HepG2 (cell line): ENCODE data around the gene EHD1. TPM values are rescaled to one million over a fixed set of nuclear protein-coding genes. Genes with fewer than 3 reads are reported as not detected.

Experiments
- CENPBD1 ChIP-seq: sonication (generic); formaldehyde crosslinking; IDR thresholded peaks from 2 replicates; pipeline ENCODE4 v1.8.0; 2022; ENCODE audit warnings: missing genetic modification reagents, low read depth, mild to moderate bottlenecking, borderline replicate concordance
- CHCHD3 ChIP-seq: sonication (generic); formaldehyde crosslinking; IDR thresholded peaks from 2 replicates; pipeline ENCODE4 v1.8.0; 2022; ENCODE audit warnings: mild to moderate bottlenecking, missing genetic modification reagents, moderate library complexity
- DMTF1 ChIP-seq: sonication (generic); formaldehyde crosslinking; IDR thresholded peaks from 2 replicates; pipeline ENCODE4 v1.4.0; 2020; ENCODE audit warnings: mild to moderate bottlenecking, missing genetic modification reagents
- KAT7 ChIP-seq: IDR thresholded peaks from 2 replicates; pipeline ENCODE4 v1.6.1; 2018; ENCODE audit warnings: borderline replicate concordance, missing compliant biosample characterization
- KDM5B ChIP-seq: sonication (generic); formaldehyde crosslinking; IDR thresholded peaks from 2 replicates; pipeline ENCODE4 v1.4.0; 2020; ENCODE audit warnings: missing genetic modification reagents, mild to moderate bottlenecking, borderline replicate concordance
- KLF6 ChIP-seq: IDR thresholded peaks from 2 replicates; pipeline ENCODE4 v1.8.0; 2016; ENCODE audit warnings: missing biosample characterization, missing genetic modification reagents
- MBNL3 ChIP-seq: fragments of 250-450 bp; sonication (Bioruptor Pico); conservative IDR thresholded peaks from 2 replicates; pipeline ENCODE4 v1.8.0; 2022; ENCODE audit warnings: mild to moderate bottlenecking, inconsistent platforms
- NFRKB ChIP-seq: fragments of 450-650 bp; IDR thresholded peaks from 2 replicates; pipeline ENCODE4 v1.6.1; 2017
- POLR2AphosphoS5 ChIP-seq: IDR thresholded peaks from 2 replicates; pipeline ENCODE4 v1.6.1; 2012; ENCODE audit warnings: low read depth, low read length
- RXRB ChIP-seq: IDR thresholded peaks from 2 replicates; pipeline ENCODE4 v1.6.1; 2016; ENCODE audit warnings: borderline replicate concordance, missing genetic modification reagents, missing compliant biosample characterization
- ZNF274 ChIP-seq: sonication (generic); formaldehyde crosslinking; IDR thresholded peaks from 2 replicates; pipeline ENCODE4 v1.5.1; 2020; ENCODE audit warnings: mild to moderate bottlenecking, missing genetic modification reagents
- ZNF619 ChIP-seq: sonication (generic); formaldehyde crosslinking; IDR thresholded peaks from 2 replicates; pipeline ENCODE4 v1.4.0; 2020; ENCODE audit warnings: mild to moderate bottlenecking, missing genetic modification reagents
- ZNF768 ChIP-seq: sonication (generic); formaldehyde crosslinking; IDR thresholded peaks from 2 replicates; pipeline ENCODE4 v1.4.0; 2020; ENCODE audit warnings: missing genetic modification reagents
- ZNF780A ChIP-seq: sonication (generic); formaldehyde crosslinking; IDR thresholded peaks from 2 replicates; pipeline ENCODE4 v1.8.0; 2022; ENCODE audit warnings: mild to moderate bottlenecking, missing genetic modification reagents, moderate library complexity
- polyA plus RNA-seq, 8 experiments: library from polyadenylated mRNA; depleted of rRNA in 3 of 8; stranded (reverse) in 7 of 8; unstranded in 1 of 8; fragments of >200 nt; fragmentation: Illumina TruSeq in 4 of 8; extraction: Trizol in 4 of 8; gene quantifications; 2 replicates each; pipeline versions ENCODE4 v1.2.1 to v1.2.3, GENCODE V29; 2011 to 2016; ENCODE audit warnings: low read depth in 4 of 8, missing spikeins in 1 of 8, mixed read lengths in 1 of 8; ENCODE audit not compliant: insufficient read depth in 1 of 8
- total RNA-seq, 5 experiments: library from RNA; depleted of rRNA; stranded (reverse); fragments of >200 nt; fragmentation: Illumina TruSeq; extraction: Trizol; gene quantifications; 2 replicates each; pipeline ENCODE4 v1.2.3, GENCODE V29; 2016; ENCODE audit warnings: low read depth in 1 of 5
- TF ChIP-seq, protein P1 (sequence below): sonication (generic); formaldehyde crosslinking; IDR thresholded peaks from 2 replicates; pipeline ENCODE4 v1.4.0; 2020; ENCODE audit warnings: missing genetic modification reagents
- TF ChIP-seq, protein P2 (sequence below): sonication (generic); formaldehyde crosslinking; IDR thresholded peaks from 2 replicates; pipeline ENCODE4 v1.4.0; 2020; ENCODE audit warnings: missing genetic modification reagents, borderline replicate concordance
- TF ChIP-seq, protein P3 (sequence below): sonication (generic); formaldehyde crosslinking; IDR thresholded peaks from 2 replicates; pipeline ENCODE4 v1.5.0; 2020; ENCODE audit warnings: mild to moderate bottlenecking, missing genetic modification reagents

The EHD1 gene
- total and polyA plus RNA-seq, 2 of the 13 experiments (the other 11 are each of a cell fraction or from before 2014, with no cell fraction given): 23.6 to 26.6 TPM

DNA sequence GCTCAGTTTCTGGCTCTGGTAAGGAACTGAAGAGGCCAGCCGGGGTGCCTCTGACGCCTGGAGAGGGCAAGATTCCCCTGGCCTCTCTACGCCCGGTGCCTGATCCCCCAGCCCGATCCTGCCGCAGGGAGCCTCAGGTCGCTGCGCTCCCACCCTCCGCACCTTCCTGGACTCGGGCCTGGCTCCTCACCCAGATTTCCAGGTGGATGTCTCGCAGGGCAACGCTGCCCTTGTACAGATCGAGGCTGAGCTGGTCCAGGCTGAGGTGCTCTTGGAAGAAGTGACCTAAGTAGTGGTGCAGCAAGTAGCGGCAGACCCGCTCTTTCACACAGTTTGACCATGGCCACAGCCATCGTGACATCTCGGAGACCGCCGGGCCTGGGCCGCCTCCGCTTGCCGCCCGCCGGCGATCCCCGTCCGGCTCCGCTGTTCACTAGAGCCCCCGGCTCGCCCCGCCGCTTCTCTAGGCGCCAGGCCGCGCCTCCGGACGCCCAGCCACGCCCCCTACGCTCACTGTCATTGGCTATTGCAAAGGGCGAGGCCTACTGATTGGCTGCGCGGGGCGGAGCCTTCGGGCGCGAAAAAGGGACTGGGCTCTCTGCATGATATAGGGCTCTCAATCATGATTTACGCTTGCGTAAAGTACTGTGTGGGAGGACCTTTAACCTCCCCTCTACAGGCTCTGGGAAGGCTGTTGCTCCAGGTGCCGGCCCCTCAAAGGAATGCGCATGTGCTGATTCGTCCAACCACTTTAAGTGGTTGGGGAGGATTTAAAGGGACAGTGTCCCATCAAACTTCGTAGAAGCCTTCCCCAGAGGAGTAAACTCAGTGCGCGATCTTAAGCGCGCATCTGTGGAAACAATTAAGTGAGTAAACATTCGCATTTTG is 38.6 kb upstream of the EHD1 start, which contains the start of gene ATG2A (continued):
- TF ChIP-seq, protein P1, sequence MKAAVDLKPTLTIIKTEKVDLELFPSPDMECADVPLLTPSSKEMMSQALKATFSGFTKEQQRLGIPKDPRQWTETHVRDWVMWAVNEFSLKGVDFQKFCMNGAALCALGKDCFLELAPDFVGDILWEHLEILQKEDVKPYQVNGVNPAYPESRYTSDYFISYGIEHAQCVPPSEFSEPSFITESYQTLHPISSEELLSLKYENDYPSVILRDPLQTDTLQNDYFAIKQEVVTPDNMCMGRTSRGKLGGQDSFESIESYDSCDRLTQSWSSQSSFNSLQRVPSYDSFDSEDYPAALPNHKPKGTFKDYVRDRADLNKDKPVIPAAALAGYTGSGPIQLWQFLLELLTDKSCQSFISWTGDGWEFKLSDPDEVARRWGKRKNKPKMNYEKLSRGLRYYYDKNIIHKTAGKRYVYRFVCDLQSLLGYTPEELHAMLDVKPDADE: no peak
- peak; percentile 67; the same call in 1 of the 2 replicates for TF ChIP-seq POLR2AphosphoS5
- TF ChIP-seq KLF6 (CRISPR knock-in tag): peak; percentile 74
- TF ChIP-seq, protein P2, sequence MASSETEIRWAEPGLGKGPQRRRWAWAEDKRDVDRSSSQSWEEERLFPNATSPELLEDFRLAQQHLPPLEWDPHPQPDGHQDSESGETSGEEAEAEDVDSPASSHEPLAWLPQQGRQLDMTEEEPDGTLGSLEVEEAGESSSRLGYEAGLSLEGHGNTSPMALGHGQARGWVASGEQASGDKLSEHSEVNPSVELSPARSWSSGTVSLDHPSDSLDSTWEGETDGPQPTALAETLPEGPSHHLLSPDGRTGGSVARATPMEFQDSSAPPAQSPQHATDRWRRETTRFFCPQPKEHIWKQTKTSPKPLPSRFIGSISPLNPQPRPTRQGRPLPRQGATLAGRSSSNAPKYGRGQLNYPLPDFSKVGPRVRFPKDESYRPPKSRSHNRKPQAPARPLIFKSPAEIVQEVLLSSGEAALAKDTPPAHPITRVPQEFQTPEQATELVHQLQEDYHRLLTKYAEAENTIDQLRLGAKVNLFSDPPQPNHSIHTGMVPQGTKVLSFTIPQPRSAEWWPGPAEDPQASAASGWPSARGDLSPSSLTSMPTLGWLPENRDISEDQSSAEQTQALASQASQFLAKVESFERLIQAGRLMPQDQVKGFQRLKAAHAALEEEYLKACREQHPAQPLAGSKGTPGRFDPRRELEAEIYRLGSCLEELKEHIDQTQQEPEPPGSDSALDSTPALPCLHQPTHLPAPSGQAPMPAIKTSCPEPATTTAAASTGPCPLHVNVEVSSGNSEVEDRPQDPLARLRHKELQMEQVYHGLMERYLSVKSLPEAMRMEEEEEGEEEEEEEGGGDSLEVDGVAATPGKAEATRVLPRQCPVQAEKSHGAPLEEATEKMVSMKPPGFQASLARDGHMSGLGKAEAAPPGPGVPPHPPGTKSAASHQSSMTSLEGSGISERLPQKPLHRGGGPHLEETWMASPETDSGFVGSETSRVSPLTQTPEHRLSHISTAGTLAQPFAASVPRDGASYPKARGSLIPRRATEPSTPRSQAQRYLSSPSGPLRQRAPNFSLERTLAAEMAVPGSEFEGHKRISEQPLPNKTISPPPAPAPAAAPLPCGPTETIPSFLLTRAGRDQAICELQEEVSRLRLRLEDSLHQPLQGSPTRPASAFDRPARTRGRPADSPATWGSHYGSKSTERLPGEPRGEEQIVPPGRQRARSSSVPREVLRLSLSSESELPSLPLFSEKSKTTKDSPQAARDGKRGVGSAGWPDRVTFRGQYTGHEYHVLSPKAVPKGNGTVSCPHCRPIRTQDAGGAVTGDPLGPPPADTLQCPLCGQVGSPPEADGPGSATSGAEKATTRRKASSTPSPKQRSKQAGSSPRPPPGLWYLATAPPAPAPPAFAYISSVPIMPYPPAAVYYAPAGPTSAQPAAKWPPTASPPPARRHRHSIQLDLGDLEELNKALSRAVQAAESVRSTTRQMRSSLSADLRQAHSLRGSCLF: no peak
- no peak for TF ChIP-seq CHCHD3 (CRISPR knock-in tag)
- no peak for TF ChIP-seq MBNL3
- TF ChIP-seq ZNF619 (CRISPR knock-in tag): no peak
- no peak for TF ChIP-seq DMTF1 (CRISPR knock-in tag)
- TF ChIP-seq, protein P3, sequence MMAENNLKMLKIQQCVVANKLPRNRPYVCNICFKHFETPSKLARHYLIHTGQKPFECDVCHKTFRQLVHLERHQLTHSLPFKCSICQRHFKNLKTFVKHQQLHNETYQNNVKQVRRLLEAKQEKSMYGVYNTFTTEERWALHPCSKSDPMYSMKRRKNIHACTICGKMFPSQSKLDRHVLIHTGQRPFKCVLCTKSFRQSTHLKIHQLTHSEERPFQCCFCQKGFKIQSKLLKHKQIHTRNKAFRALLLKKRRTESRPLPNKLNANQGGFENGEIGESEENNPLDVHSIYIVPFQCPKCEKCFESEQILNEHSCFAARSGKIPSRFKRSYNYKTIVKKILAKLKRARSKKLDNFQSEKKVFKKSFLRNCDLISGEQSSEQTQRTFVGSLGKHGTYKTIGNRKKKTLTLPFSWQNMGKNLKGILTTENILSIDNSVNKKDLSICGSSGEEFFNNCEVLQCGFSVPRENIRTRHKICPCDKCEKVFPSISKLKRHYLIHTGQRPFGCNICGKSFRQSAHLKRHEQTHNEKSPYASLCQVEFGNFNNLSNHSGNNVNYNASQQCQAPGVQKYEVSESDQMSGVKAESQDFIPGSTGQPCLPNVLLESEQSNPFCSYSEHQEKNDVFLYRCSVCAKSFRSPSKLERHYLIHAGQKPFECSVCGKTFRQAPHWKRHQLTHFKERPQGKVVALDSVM: peak; percentile 53
- no peak for TF ChIP-seq CENPBD1 (CRISPR knock-in tag)
- TF ChIP-seq RXRB (CRISPR knock-in tag): peak; percentile 24; the same call in 1 of the 2 replicates
- TF ChIP-seq KAT7 (CRISPR knock-in tag): peak; percentile 46; the same call in 1 of the 2 replicates
- no peak for TF ChIP-seq NFRKB
- peak; percentile 79; the same call in 1 of the 2 replicates for TF ChIP-seq ZNF274 (CRISPR knock-in tag)
- peak; percentile 64; the same call in 1 of the 2 replicates for TF ChIP-seq KDM5B (CRISPR knock-in tag)
- TF ChIP-seq ZNF780A: no peak
- peak; percentile 74 for TF ChIP-seq ZNF768 (CRISPR knock-in tag)
